HFFc6 (cell line): ENCODE measurements around the gene STX16. TPM values are rescaled to one million over a fixed set of nuclear protein-coding genes. Genes with fewer than 3 reads are reported as not detected.
A peak's percentile ranks its signal among the peaks of the same experiment; 100 is the strongest.

Experiments used
- DNase-seq: peaks from one replicate; pipeline ENCODE4 v3.0.0-alpha.2; 2018
- H3K27ac Mint-ChIP-seq: 2 replicates; pipeline ENCODE4 v1.8.0; 2020; ENCODE audit warnings: mild to moderate bottlenecking, mixed read lengths
- H3K27me3 Mint-ChIP-seq: 2 replicates; pipeline ENCODE4 v1.8.0; 2021; ENCODE audit warnings: mild to moderate bottlenecking, moderate library complexity, mixed read lengths; ENCODE audit not compliant: insufficient read depth
- H3K36me3 Mint-ChIP-seq: 2 replicates; pipeline ENCODE4 v1.8.0; 2021; ENCODE audit warnings: low read depth, mixed read lengths
- H3K4me1 Mint-ChIP-seq: 2 replicates; pipeline ENCODE4 v1.8.0; 2020; ENCODE audit warnings: low read depth, mixed read lengths
- H3K4me3 Mint-ChIP-seq: 2 replicates; pipeline ENCODE4 v1.8.0; 2020; ENCODE audit warnings: mild to moderate bottlenecking, moderate library complexity, mixed read lengths
- H3K9me3 Mint-ChIP-seq: 2 replicates; pipeline ENCODE4 v1.8.0; 2020; ENCODE audit warnings: mild to moderate bottlenecking, mixed read lengths
- total RNA-seq, 6 experiments: library from RNA; stranded (reverse); fragmentation: NEBNext Ultra II Directional; extraction: Animal tissue kit (Norgen Biotek cat#: 25700); gene quantifications; 2 replicates in 1 of 6; 3 replicates in 5 of 6; pipeline ENCODE4 v1.2.3, GENCODE V29; 2021
- TF ChIP-seq, protein P1 (sequence below): fragments of 200-600 bp; sonication (generic); IDR thresholded peaks from 2 replicates; pipeline ENCODE4 v1.5.0; 2021; ENCODE audit warnings: antibody characterized with exemption, mild to moderate bottlenecking

STX16 gene
- total RNA-seq, 6 experiments from 2014 or later: 44.4 to 51.8 (median 48.3) TPM

DNA sequence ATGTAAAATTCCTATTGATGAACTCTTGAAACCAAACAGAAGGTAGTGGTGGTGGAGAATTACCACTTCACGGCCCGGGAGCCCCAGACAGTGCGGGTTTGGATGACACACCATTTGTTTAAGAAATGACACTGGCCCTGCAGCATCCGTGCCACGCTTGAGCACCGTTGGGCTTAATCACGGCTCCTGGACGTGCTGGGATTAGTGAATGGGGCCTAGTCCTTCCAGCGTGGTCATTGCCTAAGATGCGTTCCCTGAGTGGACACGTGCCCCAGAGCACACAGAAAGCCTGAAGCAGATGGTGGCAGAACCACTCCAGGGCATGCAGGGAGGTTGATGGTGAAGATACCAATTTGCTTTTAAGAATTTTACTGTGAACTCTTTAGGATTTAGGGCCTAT, 14.5 kb downstream of the STX16 start:
- TF ChIP-seq, protein P1, sequence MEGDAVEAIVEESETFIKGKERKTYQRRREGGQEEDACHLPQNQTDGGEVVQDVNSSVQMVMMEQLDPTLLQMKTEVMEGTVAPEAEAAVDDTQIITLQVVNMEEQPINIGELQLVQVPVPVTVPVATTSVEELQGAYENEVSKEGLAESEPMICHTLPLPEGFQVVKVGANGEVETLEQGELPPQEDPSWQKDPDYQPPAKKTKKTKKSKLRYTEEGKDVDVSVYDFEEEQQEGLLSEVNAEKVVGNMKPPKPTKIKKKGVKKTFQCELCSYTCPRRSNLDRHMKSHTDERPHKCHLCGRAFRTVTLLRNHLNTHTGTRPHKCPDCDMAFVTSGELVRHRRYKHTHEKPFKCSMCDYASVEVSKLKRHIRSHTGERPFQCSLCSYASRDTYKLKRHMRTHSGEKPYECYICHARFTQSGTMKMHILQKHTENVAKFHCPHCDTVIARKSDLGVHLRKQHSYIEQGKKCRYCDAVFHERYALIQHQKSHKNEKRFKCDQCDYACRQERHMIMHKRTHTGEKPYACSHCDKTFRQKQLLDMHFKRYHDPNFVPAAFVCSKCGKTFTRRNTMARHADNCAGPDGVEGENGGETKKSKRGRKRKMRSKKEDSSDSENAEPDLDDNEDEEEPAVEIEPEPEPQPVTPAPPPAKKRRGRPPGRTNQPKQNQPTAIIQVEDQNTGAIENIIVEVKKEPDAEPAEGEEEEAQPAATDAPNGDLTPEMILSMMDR: no peak
- no peaks in the 10 kb centered on the region for H3K9me3 Mint-ChIP-seq
- peaks cover 37% of the 10 kb centered on the region for H3K36me3 Mint-ChIP-seq
- peaks cover 11% of the 10 kb centered on the region for H3K4me1 Mint-ChIP-seq
- DNase-seq: no peak
- no peak overlapping the region for H3K27ac Mint-ChIP-seq
- H3K4me3 Mint-ChIP-seq: no peak overlapping the region
- H3K27me3 Mint-ChIP-seq: no peaks in the 10 kb centered on the region; the same call in 1 of the 2 replicates

DNA sequence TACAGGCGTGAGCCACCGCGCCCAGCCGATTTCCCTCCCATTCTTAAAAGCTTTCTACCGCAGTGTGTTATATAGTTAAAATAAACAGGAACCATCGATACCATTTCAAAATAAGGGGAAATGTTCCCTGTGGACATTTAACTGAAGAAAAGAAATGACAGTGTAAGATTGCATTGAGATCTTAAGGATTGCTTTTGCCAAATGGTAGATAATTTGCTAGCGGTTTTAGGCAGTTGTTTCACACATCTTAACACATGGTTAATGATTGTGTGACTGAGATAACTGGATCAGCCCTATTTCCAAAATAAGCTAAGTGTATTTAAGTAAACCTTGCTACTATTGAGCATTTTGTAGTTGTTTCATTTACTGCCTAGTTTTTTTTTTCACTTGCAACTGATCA, 15.6 kb downstream of the STX16 start:
- H3K27me3 Mint-ChIP-seq: no peaks in the 10 kb centered on the region; the same call in 1 of the 2 replicates
- H3K27ac Mint-ChIP-seq: no peak overlapping the region
- peaks cover 34% of the 10 kb centered on the region for H3K36me3 Mint-ChIP-seq
- TF ChIP-seq, protein P1: no peak
- no peaks in the 10 kb centered on the region for H3K9me3 Mint-ChIP-seq
- DNase-seq: no peak
- peaks cover 11% of the 10 kb centered on the region for H3K4me1 Mint-ChIP-seq
- no peak overlapping the region for H3K4me3 Mint-ChIP-seq

DNA sequence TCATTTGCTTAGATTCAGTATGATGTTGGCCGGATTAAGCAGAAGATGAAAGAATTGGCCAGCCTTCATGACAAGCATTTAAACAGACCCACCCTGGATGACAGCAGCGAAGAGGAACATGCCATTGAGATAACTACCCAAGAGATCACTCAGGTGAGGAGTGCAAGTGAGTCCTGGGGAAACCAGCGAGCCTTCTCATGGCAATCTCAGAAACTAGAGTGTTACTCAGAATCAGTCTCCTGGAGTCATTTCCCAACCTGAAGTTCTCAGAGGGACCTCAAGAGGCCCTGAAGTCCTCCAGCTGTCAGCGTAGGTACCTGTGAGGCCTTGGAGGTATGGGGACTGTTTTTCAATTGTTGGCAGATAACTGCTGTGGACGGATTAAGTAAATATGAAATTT, 16.9 kb downstream of the STX16 start:
- Mint-ChIP-seq H3K27ac (no peak overlapping the region; the same call in 1 of the 2 replicates), H3K4me1 (peaks cover 11% of the 10 kb centered on the region), H3K27me3 (no peaks in the 10 kb centered on the region; the same call in 1 of the 2 replicates), H3K36me3 (peaks cover 27% of the 10 kb centered on the region), H3K4me3 (no peak overlapping the region), H3K9me3 (no peaks in the 10 kb centered on the region)
- TF ChIP-seq, protein P1: no peak
- DNase-seq: no peak

DNA sequence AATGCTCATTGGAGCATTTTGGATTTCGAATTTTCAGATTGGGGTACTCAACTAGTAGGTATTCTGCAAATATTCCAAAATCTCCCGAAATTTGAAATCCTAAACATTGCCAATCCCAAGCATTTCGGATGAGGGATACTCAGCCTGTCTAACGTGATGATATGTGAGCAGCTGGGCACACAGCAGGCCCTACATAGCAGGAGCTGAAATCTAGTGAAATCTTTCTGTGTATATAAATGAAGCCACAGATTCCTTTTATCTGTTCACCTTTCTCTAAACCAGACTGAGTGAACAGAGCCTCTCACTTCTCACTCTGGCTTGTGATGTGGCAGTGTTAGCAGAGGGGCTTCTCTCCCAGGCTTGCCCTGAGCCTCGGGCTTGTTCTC, 17.8 kb downstream of the STX16 start:
- H3K27me3 Mint-ChIP-seq: no peaks in the 10 kb centered on the region; the same call in 1 of the 2 replicates
- H3K4me1 Mint-ChIP-seq: peaks cover 11% of the 10 kb centered on the region
- TF ChIP-seq, protein P1: no peak
- H3K4me3 Mint-ChIP-seq: no peak overlapping the region
- H3K9me3 Mint-ChIP-seq: no peaks in the 10 kb centered on the region
- H3K36me3 Mint-ChIP-seq: peaks cover 26% of the 10 kb centered on the region
- no peak overlapping the region for H3K27ac Mint-ChIP-seq
- DNase-seq: no peak

- Mint-ChIP-seq H3K4me3 (no peak overlapping the region), H3K27ac (0 out of 2 replicates have a peak overlapping the region, but pooled peaks have one; percentile 11), H3K4me1 (peaks cover 11% of the 10 kb centered on the region), H3K36me3 (peaks cover 31% of the 10 kb centered on the region), H3K9me3 (no peaks in the 10 kb centered on the region), H3K27me3 (no peaks in the 10 kb centered on the region; the same call in 1 of the 2 replicates)
- TF ChIP-seq, protein P1: no peak
- no peak for DNase-seq
Observed at GRCh38 chr20:58669287-58670006, 18.4 kb downstream of the STX16 start.
